GM23338 (cell line): ENCODE results near the gene SLC10A3.

Experiments used
- CREB1 ChIP-seq: fragments of 250-450 bp; sonication (Bioruptor Pico); IDR thresholded peaks from 2 replicates; pipeline ENCODE4 v1.5.0; 2020; ENCODE audit warnings: low read depth, mild to moderate bottlenecking, moderate library complexity
- EZH2 ChIP-seq: fragments of 200-600 bp; sonication (generic); IDR thresholded peaks from one replicate; pipeline ENCODE4 v1.8.0; 2017; ENCODE audit warnings: antibody characterized with exemption, mild to moderate bottlenecking, low read depth; ENCODE audit not compliant: unreplicated experiment
- EZH2phosphoT487 ChIP-seq: fragments of 200-600 bp; sonication (generic); IDR thresholded peaks from one replicate; pipeline ENCODE4 v1.8.1; 2018; ENCODE audit warnings: antibody characterized with exemption; ENCODE audit not compliant: unreplicated experiment
- JUNB ChIP-seq: IDR thresholded peaks from one replicate; pipeline ENCODE4 v1.6.1; 2016; ENCODE audit warnings: antibody characterized with exemption; ENCODE audit not compliant: unreplicated experiment
- POLR2AphosphoS5 ChIP-seq: IDR thresholded peaks from 2 replicates; pipeline ENCODE4 v1.6.1; 2016; ENCODE audit warnings: antibody characterized with exemption, low read depth
- STAT1 ChIP-seq: IDR thresholded peaks from one replicate; pipeline ENCODE4 v1.6.1; 2016; ENCODE audit warnings: antibody characterized with exemption; ENCODE audit not compliant: unreplicated experiment
- ZNF114 ChIP-seq: fragments of 250-450 bp; sonication (Bioruptor Pico); IDR thresholded peaks from 2 replicates; pipeline ENCODE4 v1.5.0; 2020; ENCODE audit warnings: mild to moderate bottlenecking, moderate library complexity
- ZNF331 ChIP-seq: fragments of 250-450 bp; sonication (Bioruptor Pico); IDR thresholded peaks from 2 replicates; pipeline ENCODE4 v1.5.0; 2020; ENCODE audit warnings: low read depth, mild to moderate bottlenecking, moderate library complexity
- TF ChIP-seq, protein P1 (sequence below), 2 experiments: fragments of 200-600 bp in 1 of 2; sonication (generic) in 1 of 2; conservative IDR thresholded peaks; 2 replicates each; pipeline versions ENCODE4 v1.5.1 to v1.6.1; 2016 to 2017; ENCODE audit warnings: antibody characterized with exemption in 2 of 2, low read depth in 2 of 2, mild to moderate bottlenecking in 2 of 2, moderate library complexity in 1 of 2
- TF ChIP-seq, protein P2 (sequence below): IDR thresholded peaks from one replicate; pipeline ENCODE4 v1.6.1; 2018; ENCODE audit warnings: antibody characterized with exemption; ENCODE audit not compliant: unreplicated experiment
- TF ChIP-seq, protein P3 (sequence below): fragments of 250-450 bp; sonication (Bioruptor Pico); IDR thresholded peaks from 2 replicates; pipeline ENCODE4 v1.5.0; 2020; ENCODE audit warnings: mild to moderate bottlenecking, moderate library complexity

DNA sequence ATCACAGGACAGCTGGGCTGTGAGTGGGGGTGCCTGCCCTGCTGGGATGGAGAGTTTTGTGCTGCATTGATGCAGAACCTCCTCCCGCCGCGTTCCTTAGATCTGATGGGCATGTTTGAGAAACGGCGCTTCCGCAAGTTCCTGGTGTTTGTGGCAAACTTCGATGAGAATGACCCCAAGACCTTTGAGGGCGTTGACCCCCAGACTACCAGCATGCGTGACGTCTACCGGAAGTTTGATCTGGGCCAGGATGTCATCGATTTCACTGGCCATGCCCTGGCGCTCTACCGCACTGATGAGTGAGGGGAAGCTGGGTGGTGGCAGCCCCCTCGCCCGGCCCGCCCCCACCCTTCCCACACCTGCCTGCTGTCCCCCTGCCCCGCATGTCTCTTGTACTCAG is 50.6 kb downstream of the SLC10A3 start:
- TF ChIP-seq POLR2AphosphoS5, result no peak
- TF ChIP-seq, protein P1, sequence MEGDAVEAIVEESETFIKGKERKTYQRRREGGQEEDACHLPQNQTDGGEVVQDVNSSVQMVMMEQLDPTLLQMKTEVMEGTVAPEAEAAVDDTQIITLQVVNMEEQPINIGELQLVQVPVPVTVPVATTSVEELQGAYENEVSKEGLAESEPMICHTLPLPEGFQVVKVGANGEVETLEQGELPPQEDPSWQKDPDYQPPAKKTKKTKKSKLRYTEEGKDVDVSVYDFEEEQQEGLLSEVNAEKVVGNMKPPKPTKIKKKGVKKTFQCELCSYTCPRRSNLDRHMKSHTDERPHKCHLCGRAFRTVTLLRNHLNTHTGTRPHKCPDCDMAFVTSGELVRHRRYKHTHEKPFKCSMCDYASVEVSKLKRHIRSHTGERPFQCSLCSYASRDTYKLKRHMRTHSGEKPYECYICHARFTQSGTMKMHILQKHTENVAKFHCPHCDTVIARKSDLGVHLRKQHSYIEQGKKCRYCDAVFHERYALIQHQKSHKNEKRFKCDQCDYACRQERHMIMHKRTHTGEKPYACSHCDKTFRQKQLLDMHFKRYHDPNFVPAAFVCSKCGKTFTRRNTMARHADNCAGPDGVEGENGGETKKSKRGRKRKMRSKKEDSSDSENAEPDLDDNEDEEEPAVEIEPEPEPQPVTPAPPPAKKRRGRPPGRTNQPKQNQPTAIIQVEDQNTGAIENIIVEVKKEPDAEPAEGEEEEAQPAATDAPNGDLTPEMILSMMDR (conservative IDR thresholded peaks at IDR 0.05; ENCODE audit: low read depth in 2 of 2), result no peak
- TF ChIP-seq EZH2phosphoT487, result no peak
- TF ChIP-seq EZH2, result no peak
- no peak for TF ChIP-seq CREB1 (CRISPR knock-in tag)
- TF ChIP-seq, protein P2, sequence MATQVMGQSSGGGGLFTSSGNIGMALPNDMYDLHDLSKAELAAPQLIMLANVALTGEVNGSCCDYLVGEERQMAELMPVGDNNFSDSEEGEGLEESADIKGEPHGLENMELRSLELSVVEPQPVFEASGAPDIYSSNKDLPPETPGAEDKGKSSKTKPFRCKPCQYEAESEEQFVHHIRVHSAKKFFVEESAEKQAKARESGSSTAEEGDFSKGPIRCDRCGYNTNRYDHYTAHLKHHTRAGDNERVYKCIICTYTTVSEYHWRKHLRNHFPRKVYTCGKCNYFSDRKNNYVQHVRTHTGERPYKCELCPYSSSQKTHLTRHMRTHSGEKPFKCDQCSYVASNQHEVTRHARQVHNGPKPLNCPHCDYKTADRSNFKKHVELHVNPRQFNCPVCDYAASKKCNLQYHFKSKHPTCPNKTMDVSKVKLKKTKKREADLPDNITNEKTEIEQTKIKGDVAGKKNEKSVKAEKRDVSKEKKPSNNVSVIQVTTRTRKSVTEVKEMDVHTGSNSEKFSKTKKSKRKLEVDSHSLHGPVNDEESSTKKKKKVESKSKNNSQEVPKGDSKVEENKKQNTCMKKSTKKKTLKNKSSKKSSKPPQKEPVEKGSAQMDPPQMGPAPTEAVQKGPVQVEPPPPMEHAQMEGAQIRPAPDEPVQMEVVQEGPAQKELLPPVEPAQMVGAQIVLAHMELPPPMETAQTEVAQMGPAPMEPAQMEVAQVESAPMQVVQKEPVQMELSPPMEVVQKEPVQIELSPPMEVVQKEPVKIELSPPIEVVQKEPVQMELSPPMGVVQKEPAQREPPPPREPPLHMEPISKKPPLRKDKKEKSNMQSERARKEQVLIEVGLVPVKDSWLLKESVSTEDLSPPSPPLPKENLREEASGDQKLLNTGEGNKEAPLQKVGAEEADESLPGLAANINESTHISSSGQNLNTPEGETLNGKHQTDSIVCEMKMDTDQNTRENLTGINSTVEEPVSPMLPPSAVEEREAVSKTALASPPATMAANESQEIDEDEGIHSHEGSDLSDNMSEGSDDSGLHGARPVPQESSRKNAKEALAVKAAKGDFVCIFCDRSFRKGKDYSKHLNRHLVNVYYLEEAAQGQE, result no peak
- TF ChIP-seq STAT1, result no peak
- TF ChIP-seq JUNB, result no peak
- TF ChIP-seq ZNF331 (CRISPR knock-in tag), result no peak
- TF ChIP-seq ZNF114 (CRISPR knock-in tag), result no peak
- TF ChIP-seq, protein P3, sequence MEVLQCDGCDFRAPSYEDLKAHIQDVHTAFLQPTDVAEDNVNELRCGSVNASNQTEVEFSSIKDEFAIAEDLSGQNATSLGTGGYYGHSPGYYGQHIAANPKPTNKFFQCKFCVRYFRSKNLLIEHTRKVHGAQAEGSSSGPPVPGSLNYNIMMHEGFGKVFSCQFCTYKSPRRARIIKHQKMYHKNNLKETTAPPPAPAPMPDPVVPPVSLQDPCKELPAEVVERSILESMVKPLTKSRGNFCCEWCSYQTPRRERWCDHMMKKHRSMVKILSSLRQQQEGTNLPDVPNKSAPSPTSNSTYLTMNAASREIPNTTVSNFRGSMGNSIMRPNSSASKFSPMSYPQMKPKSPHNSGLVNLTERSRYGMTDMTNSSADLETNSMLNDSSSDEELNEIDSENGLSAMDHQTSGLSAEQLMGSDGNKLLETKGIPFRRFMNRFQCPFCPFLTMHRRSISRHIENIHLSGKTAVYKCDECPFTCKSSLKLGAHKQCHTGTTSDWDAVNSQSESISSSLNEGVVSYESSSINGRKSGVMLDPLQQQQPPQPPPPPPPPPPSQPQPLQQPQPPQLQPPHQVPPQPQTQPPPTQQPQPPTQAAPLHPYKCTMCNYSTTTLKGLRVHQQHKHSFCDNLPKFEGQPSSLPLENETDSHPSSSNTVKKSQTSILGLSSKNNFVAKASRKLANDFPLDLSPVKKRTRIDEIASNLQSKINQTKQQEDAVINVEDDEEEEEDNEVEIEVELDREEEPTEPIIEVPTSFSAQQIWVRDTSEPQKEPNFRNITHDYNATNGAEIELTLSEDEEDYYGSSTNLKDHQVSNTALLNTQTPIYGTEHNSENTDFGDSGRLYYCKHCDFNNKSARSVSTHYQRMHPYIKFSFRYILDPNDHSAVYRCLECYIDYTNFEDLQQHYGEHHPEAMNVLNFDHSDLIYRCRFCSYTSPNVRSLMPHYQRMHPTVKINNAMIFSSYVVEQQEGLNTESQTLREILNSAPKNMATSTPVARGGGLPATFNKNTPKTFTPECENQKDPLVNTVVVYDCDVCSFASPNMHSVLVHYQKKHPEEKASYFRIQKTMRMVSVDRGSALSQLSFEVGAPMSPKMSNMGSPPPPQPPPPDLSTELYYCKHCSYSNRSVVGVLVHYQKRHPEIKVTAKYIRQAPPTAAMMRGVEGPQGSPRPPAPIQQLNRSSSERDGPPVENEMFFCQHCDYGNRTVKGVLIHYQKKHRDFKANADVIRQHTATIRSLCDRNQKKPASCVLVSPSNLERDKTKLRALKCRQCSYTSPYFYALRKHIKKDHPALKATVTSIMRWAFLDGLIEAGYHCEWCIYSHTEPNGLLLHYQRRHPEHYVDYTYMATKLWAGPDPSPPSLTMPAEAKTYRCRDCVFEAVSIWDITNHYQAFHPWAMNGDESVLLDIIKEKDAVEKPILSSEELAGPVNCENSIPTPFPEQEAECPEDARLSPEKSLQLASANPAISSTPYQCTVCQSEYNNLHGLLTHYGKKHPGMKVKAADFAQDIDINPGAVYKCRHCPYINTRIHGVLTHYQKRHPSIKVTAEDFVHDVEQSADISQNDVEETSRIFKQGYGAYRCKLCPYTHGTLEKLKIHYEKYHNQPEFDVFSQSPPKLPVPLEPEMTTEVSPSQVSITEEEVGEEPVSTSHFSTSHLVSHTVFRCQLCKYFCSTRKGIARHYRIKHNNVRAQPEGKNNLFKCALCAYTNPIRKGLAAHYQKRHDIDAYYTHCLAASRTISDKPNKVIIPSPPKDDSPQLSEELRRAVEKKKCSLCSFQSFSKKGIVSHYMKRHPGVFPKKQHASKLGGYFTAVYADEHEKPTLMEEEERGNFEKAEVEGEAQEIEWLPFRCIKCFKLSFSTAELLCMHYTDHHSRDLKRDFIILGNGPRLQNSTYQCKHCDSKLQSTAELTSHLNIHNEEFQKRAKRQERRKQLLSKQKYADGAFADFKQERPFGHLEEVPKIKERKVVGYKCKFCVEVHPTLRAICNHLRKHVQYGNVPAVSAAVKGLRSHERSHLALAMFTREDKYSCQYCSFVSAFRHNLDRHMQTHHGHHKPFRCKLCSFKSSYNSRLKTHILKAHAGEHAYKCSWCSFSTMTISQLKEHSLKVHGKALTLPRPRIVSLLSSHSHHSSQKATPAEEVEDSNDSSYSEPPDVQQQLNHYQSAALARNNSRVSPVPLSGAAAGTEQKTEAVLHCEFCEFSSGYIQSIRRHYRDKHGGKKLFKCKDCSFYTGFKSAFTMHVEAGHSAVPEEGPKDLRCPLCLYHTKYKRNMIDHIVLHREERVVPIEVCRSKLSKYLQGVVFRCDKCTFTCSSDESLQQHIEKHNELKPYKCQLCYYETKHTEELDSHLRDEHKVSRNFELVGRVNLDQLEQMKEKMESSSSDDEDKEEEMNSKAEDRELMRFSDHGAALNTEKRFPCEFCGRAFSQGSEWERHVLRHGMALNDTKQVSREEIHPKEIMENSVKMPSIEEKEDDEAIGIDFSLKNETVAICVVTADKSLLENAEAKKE (CRISPR knock-in tag), result no peak
